Heart left ventricle (tissue), 13 donors: Measurements from ENCODE around the gene CELF2.

Source experiments
- CTCF ChIP-seq, 12 donors: fragments of 200-600 bp; sonication (generic) in 4 of 12; IDR thresholded peaks; one replicate each; pipeline versions ENCODE4 v1.5.0 to v1.8.0; 2018 to 2022; ENCODE audit warnings: antibody characterized with exemption in 12 of 12, mild to moderate bottlenecking in 5 of 12
- POLR2A ChIP-seq, 2 donors: fragments of 450-650 bp; IDR thresholded peaks; one replicate each; pipeline ENCODE4 v1.6.1; 2017; ENCODE audit warnings: antibody characterized with exemption in 2 of 2, mild to moderate bottlenecking in 2 of 2, moderate library complexity in 2 of 2
- donor health status: ischemic (EF 13 %, LVEDD 7.1; RV severe dilation, severe dysfunction).
- donor health status: DM: no; HTN: yes; CAD: no.
- donor health status: DM: no; HTN: no; CAD: no.
- donor health status: ischemic (EF 25% LVEDD 6.9; RV normal size, moderate dysfunction).
- donor health status: ischemic (EF 25% LVEDD 5.7; RV mildly dilated, moderate dysfunction).
- donor health status: ischemic (EF 35%, LVEDD 5.7; RV mildly dilated, moderate dysfunction).
- donor health status: nonischemic (EF 11% LVEDD 7.7; RV severe dilation, severe dysfunction).
- donor health status: DM: yes; HTN: yes; CAD: no.
- donor health status: PGD.
- donor health status: ischemic (EF 29% LVEDD 5.4; RV normal size, mild dysfunction).
- donor health status: nonischemic (EF 23%, LVEDD 6.1; RV moderate dilation, normal function).

- TF ChIP-seq CTCF (IDR thresholded peaks at IDR 0.05) (no peak), POLR2A (IDR thresholded peaks at IDR 0.05) (no peak)
Measured at GRCh38 chr10:11326913-11327616, 309.4 kb downstream of the CELF2 start.
